Osteoblast (primary cell): ENCODE results near the gene ZNF878. TPM values are rescaled to one million over a fixed set of nuclear protein-coding genes. Genes with fewer than 3 reads are reported as not detected.

Experiments
- DNase-seq: peaks from one replicate; pipeline ENCODE4 v3.0.0; 2011; ENCODE audit warnings: low spot score, mixed read lengths; ENCODE audit not compliant: insufficient read length; ENCODE audit errors: missing footprints
- H2AFZ ChIP-seq: 2 replicates; pipeline ENCODE4 v1.6.0; 2011; ENCODE audit warnings: mild to moderate bottlenecking, low read length
- H3K27ac ChIP-seq: 2 replicates; pipeline ENCODE4 v1.5.1; 2011; ENCODE audit warnings: mild to moderate bottlenecking, low read depth, low read length, moderate library complexity
- H3K27me3 ChIP-seq: 2 replicates; pipeline ENCODE4 v1.6.0; 2012; ENCODE audit warnings: mild to moderate bottlenecking, control low read depth, inconsistent platforms, low read length, moderate library complexity; ENCODE audit not compliant: insufficient read depth
- H3K36me3 ChIP-seq: 2 replicates; pipeline ENCODE4 v1.5.1; 2011; ENCODE audit warnings: mild to moderate bottlenecking, low read length, control low read depth, moderate library complexity; ENCODE audit not compliant: insufficient read depth
- H3K4me1 ChIP-seq: 2 replicates; pipeline ENCODE4 v1.5.1; 2011; ENCODE audit warnings: mild to moderate bottlenecking, low read length, control low read depth, moderate library complexity; ENCODE audit not compliant: insufficient read depth
- H3K4me2 ChIP-seq: 2 replicates; pipeline ENCODE4 v1.6.0; 2011; ENCODE audit warnings: mild to moderate bottlenecking, low read length; ENCODE audit not compliant: insufficient read depth
- H3K4me3 ChIP-seq: fragments of 200-600 bp; sonication (generic); 3 replicates; pipeline ENCODE4 v1.5.1; 2012; ENCODE audit warnings: mild to moderate bottlenecking, low read length, inconsistent platforms; ENCODE audit not compliant: insufficient read depth
- H3K79me2 ChIP-seq: 2 replicates; pipeline ENCODE4 v1.6.0; 2012; ENCODE audit warnings: mild to moderate bottlenecking, low read length, control low read depth, inconsistent platforms; ENCODE audit not compliant: insufficient read depth
- H3K9me3 ChIP-seq: 2 replicates; pipeline ENCODE4 v1.5.1; 2011; ENCODE audit warnings: low read depth, low read length, control low read depth
- H4K20me1 ChIP-seq: 2 replicates; pipeline ENCODE4 v1.6.0; 2012; ENCODE audit warnings: mild to moderate bottlenecking, low read length, control low read depth; ENCODE audit not compliant: insufficient read depth
- CTCF ChIP-seq: IDR thresholded peaks from 2 replicates; pipeline ENCODE4 v1.5.1; 2011; ENCODE audit warnings: mild to moderate bottlenecking, low read depth, low read length, moderate library complexity; ENCODE audit errors: extremely low read depth
- total RNA-seq: library from RNA; depleted of rRNA; stranded (reverse); fragments of >200 nt; gene quantifications from 2 replicates; pipeline ENCODE4 v1.2.3, GENCODE V29; 2012

Gene ZNF878
- total RNA-seq, 1 donor, result 0.36 TPM

- no peak for DNase-seq
- no peaks in the 10 kb centered on the region for H3K27me3 ChIP-seq
- H2AFZ ChIP-seq, result no peak overlapping the region
- H3K36me3 ChIP-seq, result peaks cover 40% of the 10 kb centered on the region
- no peaks in the 10 kb centered on the region for H4K20me1 ChIP-seq
- peaks cover 48% of the 10 kb centered on the region for H3K9me3 ChIP-seq
- no peak overlapping the region for H3K4me3 ChIP-seq
- H3K4me2 ChIP-seq, result no peak overlapping the region
- no peaks in the 10 kb centered on the region for H3K4me1 ChIP-seq
- H3K79me2 ChIP-seq, result no peaks in the 10 kb centered on the region
- no peak overlapping the region for H3K27ac ChIP-seq
- TF ChIP-seq CTCF, result no peak
Observed at GRCh38 chr19:12015753-12016116, 37.0 kb downstream of the ZNF878 start.

GRCh38 chr19:12015015-12015752, 37.6 kb downstream of the ZNF878 start:
- no peak overlapping the region for H2AFZ ChIP-seq
- H3K4me2 ChIP-seq, result no peak overlapping the region
- no peaks in the 10 kb centered on the region for H4K20me1 ChIP-seq
- peaks cover 40% of the 10 kb centered on the region for H3K36me3 ChIP-seq
- no peak for DNase-seq
- H3K4me3 ChIP-seq, result no peak overlapping the region
- H3K9me3 ChIP-seq, result peaks cover 48% of the 10 kb centered on the region
- no peaks in the 10 kb centered on the region for H3K79me2 ChIP-seq
- no peak overlapping the region for H3K27ac ChIP-seq
- no peaks in the 10 kb centered on the region for H3K27me3 ChIP-seq
- no peaks in the 10 kb centered on the region for H3K4me1 ChIP-seq
- TF ChIP-seq CTCF, result no peak

- peak; percentile 60 for DNase-seq
- H3K9me3 ChIP-seq, result no peaks in the 10 kb centered on the region
- no peak overlapping the region for H2AFZ ChIP-seq
- H3K36me3 ChIP-seq, result peaks cover 6% of the 10 kb centered on the region
- H3K27ac ChIP-seq, result no peak overlapping the region
- no peak overlapping the region for H3K4me3 ChIP-seq
- peaks cover 7% of the 10 kb centered on the region for H3K4me1 ChIP-seq
- TF ChIP-seq CTCF, result no peak
- peak overlapping the region; percentile 15 for H3K4me2 ChIP-seq
- no peaks in the 10 kb centered on the region for H4K20me1 ChIP-seq
- H3K79me2 ChIP-seq, result peaks cover 20% of the 10 kb centered on the region
- no peaks in the 10 kb centered on the region for H3K27me3 ChIP-seq
Observed at GRCh38 chr19:12000152-12000981, 52.4 kb downstream of the ZNF878 start.

- DNase-seq, result peak; percentile 77
- peaks cover 37% of the 10 kb centered on the region for H3K79me2 ChIP-seq
- no peak overlapping the region for H3K4me2 ChIP-seq
- H3K4me3 ChIP-seq, result no peak overlapping the region
- H2AFZ ChIP-seq, result no peak overlapping the region
- no peaks in the 10 kb centered on the region for H3K9me3 ChIP-seq
- no peaks in the 10 kb centered on the region for H3K36me3 ChIP-seq
- H3K27me3 ChIP-seq, result no peaks in the 10 kb centered on the region
- no peaks in the 10 kb centered on the region for H4K20me1 ChIP-seq
- no peaks in the 10 kb centered on the region for H3K4me1 ChIP-seq
- H3K27ac ChIP-seq, result no peak overlapping the region
- TF ChIP-seq CTCF, result no peak
Observed at GRCh38 chr19:11995174-11995573, 57.6 kb downstream of the ZNF878 start.
